GM21423 (cell line): ENCODE results near the gene CPZ.

Source experiments
- ATAC-seq: cut with Tn5 transposase; IDR thresholded peaks from one replicate; pipeline ENCODE4 v1.9.1; 2021; ENCODE audit warnings: mild to moderate bottlenecking, moderate library complexity; ENCODE audit not compliant: unreplicated experiment

The CPZ gene

DNA sequence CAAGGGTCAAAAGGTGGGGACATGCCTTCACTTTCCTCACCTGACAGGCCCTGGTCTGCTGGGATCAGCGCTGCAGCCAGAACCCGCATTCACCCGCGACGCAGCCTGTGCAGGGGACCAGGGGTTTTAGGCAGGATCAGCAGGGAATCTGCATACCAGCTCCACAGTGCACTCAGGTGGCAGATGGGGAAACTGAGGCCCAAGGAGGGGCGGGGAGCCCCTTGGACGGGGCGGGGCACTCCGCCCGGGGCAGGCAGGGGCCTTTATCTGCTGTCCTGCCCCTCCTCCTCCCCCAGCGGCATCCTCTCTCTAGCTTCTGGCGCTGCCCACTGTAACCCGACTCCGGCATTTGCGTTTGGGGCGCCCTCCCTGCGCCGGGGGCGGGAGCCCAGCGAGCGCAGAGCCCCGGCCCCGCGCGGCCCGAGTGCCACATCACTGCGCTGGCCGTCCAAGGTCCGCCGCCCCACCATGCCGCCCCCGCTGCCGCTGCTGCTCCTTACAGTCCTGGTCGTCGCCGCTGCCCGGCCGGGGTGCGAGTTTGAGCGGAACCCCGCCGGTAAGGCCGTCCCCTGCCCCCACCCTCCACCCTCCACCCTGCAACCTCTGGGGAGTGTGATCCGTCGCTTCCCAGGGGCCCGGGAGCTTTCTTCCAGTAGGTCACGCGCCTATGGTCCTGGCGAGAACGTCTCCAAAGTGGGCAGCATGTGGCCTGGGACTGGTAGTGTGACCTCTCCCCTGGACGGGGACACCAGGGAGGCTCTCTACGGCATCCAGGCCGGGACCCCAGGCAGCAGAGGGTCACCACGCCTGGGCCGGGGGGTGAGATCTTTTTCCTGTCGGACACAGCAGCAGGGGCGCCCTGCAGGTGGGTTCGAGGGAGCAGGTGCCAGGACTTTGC is at the start of gene CPZ:
CPZ (plus strand) TSS at position 400 of the 898 bp plus-strand sequence; CDS start at position 469, 69 bp downstream.
- ATAC-seq = no peak

DNA sequence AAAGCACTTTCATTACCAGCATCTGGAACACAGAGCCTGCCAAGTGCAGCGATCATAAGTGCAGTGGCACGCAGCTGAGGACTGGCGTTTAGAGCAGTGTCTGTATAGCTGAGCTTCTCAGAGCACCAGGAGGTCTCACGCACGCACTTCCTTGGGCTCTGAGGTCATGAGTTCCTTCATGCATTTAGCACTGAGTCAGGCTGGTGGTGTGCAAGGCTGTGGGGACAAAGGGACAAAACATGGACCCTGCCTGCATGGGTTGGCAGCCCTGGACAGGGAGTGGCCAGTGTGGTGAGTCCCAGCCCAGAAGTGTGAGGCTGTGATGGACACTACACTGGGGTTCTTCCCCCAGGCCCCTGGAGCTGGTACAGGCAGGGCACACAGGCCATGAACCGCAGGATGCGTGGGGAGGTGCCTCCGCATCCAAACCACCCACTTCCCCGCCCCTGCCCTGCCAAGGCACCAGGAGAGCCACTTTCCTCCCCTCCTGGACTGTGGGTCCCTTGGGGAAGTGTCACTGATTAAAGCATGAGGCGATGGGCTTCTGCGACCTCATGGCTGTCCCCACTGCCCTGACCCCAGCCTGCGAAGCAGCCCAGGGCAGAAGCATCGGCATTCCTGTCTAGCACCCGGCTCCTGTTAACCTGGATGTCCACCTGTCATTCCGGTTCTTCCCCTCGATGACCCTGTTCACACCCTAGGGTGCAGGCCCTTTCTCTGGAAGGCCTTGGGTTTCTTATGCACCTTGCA is 49.6 kb upstream of the CPZ start:
- no peak for ATAC-seq

DNA sequence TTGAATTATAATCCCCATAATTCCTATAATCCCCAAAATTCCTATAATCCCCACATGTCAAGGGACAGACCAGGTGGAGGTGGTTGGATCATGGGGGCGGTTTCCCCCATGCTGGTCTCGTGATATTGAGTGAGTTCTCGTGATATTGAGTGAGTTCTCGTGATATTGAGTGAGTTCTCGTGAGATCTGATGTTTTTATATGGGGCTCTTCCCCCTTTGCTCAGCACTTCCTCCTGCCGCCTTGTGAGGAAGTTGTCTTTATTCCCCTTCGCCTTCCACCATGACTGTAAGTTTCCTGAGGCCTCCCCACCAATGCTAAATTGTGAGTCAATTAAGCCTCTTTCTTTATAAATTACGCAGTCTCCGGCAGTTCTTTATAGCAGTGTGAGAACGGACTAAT is 48.9 kb upstream of the CPZ start:
- ATAC-seq = no peak

DNA sequence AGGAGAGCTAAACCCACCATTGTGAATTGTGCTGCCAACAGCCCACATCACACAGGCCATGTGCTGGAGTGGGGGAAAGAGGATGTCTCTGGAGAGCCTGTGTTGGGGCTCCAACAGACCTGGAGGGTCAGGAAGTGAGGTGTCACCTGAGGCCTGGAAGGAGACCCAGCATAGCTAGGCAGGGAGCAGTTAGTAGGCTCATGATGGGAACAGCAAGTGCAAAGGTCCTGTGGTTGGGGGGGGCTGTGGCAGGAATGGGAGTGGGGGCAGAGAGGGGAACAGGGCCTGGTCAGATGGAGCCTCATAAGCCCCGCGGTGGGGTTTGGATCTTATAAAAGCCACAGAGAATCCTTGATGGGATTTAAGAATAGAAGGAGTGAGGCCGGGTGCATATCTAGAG is 48.3 kb upstream of the CPZ start:
- no peak for ATAC-seq

DNA sequence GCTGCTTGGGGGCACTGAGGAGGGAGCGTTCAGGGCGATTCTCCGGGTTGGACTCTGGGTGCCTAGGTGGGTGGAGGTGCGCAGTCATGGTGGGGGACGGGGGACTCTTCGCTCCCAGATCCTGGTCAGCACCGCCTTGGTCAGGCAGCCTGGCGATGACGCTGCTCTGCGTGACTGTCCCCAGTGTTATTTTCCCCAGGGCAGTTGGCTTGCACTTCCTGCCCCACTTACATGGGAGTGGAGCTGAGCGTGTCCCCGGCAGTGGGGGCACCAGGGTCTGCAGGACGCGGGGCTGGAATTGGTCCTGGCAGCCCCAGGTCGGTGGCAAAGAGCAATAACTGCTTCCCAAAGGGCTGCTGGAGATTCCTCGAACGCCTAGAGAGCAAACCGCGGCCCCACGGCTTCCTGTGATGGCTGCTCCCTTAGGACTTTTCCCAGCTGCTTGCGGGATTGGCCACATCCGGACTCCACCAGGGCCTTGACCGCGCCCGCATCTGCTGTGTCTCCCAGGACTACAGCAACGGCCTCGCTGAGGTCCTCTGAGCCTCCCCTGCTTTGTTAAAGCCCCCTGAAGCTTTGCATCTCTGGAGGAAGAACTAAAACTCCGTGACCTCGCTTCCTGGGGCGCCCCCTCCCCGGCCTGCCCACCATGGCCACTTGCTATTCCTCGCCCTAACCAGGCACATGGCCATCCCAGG is 47.7 kb upstream of the CPZ start:
- ATAC-seq = no peak

DNA sequence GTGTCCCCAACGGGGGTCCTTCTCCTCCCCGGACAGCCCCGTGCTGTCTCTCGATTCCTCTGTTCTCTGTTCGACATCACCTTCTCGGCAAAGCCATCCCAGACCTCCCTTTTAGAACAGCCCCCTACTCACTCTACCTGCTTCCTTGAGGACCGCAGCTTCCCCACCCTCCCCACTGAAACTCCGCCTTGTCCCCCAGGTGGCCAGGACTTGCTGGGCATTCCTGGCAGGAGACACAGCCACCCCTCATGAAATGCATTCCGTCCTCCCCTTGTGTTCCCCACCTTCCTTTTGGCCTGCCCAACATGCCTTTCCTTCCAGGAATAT is 47.2 kb upstream of the CPZ start:
- ATAC-seq = no peak

DNA sequence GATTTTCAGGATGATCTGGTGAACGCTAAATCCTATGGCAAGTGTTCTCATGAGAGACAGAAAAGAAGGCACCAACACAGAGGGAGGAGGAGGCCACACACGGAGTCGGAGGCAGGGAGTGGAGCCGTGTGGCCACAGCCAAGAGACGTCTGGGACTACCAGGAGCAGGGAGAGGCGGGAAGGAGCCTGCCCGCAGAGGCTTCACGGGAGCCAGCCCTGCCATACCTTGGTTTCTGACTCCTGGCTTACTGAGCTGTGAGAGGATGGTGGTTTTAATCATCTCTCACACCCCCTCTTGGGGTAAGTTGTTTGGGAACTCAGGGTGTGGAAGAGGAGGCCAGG is 45.8 kb upstream of the CPZ start:
- ATAC-seq = no peak

DNA sequence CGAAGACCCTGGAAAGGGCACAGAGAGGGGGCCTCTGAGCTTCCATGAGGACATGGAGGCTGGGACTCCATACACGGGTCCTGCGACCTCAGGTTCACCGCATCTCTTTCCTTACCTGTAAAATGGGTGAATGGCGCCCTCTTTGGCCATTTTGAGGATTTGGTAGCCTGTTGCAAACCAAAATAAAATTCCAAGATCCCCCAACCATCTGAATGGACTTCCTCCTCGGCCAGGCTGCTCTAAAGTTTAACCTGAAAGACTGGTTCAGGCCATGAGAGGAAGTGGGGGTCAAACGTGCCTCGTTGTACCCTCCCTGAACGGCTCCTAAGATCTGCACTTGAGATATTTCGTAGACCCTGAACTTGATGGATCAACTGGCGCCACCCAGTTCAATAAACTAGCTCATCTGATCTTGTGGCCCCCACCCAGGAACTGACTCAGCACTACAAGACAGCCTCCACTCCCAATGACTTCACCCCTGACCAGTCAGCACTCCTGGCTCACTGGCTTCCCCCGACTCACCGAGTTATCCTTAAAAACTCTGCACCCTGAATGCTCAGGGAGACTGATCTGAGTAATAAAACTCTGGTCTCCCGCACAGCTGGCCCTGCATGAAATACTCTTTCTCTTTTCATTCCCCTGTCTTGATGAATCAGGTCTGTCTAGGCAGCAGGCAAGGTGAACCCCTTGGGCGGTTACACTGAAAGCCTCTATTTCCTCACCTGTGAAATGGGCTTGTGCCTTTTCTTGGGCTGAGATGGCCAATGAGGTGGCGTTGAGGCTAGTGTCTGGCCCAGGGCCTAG is 45.3 kb upstream of the CPZ start:
- no peak for ATAC-seq

DNA sequence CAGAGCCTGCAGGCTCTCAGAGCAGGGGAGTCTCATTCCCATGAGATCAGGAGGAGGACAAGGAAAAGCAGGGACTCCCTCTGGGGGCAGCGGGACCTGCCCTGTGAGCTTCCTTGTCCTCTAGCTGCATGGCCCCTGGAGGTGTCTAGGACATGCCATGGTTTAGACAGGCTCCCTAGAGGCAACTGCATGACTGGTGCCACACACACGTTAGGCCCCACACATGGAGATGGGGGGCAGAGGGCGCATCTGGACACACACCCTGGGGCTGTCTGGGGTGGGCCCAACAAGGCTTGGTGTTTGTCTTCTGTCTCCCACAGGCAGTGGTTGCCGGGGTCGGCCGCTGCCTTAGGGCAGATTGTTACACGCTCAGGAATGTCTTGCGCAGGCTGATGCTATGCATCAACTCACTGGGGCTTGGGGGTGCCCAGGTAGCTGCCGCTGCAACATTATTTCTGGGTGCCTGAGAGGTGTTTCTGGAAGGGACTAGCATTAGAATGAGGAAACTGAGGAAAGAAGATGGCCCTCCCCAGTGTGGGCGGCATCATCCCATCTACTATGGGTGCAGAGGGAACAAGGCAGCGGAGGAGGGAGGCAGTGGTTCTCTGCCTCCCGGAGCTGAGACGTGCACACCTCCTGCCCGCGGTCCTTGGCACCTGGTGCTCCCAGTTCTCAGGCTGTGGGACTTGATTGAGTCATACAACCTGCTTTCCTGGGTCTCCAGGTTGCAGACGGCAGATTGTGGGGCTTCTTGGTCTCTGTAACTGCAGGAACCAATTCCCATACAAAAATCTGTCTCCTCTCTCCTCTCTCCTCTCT is 44.4 kb upstream of the CPZ start:
- no peak for ATAC-seq

DNA sequence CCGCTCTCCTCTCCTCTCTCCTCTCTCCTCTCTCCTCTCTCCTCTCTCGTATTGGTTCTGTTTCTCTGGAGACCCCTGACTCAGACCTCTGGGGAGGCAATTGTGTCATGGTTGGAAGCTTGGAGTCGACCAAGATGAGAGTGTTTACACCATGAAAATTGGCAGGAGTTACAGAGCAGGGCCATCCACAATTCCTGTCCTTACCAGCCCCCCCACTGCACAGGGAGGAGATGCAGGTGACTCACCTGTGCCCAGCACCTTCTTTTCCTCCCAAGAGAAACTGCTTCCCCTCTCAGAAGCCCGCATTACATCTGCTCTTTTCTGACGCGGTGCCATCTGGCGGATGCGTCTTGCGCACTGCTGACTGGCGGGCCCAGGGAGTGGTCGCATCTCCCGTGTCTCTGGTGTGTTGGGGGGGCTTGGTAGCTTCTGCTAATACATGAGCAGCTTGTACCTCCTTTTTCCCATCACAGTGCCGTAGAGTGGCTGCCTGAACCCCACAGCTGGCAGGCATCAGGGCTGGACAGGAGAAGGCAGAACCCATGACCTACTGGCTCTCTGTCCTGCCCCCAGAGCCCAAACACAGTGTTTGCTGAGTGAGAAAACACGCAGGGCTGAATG is 43.7 kb upstream of the CPZ start:
- ATAC-seq = no peak

DNA sequence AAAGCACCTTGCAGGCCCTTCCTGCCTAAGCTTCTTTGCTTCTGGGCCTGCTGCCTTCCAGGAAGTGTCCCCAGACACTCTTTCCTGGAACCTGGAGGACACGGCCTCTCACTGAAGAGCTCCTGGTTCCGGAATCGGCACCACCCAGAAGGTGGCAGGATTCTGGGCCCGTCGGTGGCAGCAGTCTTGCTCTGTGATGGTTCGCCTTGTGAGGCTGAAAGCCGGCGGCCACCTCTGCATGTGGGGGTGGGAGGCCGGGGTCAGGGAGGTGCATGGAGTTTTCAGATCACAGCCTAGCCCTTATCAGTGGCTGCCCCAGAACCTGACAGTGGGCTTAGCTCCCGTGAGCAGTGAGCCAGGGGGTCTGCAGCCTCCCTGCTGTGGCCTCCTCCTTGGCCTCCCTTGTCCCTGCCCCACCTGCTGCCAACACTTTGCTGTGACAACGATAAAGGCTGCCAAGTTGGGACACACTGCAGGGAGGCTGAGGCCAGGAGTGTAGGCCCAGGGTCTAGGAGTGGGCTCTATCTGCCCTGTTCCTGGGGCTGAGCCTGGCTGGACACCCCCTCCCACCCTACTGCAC is 43.1 kb upstream of the CPZ start:
- no peak for ATAC-seq

DNA sequence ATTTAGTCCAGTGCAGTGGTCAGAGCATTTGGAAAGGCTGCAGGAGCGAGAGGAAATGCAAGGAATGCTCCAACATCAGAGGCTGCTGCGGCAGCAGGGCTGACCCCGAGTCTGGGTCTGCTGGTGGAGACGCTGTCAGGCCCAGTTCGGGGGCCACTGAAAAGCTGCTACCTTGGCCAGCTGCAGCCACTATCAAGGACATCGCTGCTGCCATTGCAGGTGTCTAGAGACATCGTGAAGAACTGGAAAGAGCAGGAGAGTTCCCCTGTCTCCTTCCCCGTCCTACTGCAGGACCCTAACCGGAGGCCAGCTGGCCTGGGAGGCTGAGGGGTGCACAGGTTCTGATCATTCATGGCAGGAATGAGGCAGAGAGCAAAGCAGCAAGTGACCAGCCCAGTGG is 41.9 kb upstream of the CPZ start:
- no peak for ATAC-seq

DNA sequence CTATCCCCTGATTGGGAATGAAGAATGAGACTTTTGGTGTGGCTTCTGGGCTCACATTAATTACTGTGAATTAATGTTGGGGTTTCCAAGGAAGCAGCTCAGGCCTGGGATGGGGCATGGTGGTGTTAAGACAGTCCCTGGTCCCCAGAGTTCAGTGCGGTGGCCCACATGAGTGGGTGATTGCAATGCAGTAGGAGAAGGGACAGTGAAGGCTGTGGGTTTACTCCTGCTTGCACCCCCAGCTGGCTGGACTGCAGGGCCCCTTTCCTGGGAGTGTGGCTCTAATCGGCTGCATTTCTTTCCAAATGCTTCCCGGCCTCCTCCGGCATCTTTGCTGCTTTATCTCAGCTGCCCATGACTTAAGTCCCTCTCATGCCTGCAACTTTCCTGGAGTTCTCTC is 40.5 kb upstream of the CPZ start:
- ATAC-seq = no peak

DNA sequence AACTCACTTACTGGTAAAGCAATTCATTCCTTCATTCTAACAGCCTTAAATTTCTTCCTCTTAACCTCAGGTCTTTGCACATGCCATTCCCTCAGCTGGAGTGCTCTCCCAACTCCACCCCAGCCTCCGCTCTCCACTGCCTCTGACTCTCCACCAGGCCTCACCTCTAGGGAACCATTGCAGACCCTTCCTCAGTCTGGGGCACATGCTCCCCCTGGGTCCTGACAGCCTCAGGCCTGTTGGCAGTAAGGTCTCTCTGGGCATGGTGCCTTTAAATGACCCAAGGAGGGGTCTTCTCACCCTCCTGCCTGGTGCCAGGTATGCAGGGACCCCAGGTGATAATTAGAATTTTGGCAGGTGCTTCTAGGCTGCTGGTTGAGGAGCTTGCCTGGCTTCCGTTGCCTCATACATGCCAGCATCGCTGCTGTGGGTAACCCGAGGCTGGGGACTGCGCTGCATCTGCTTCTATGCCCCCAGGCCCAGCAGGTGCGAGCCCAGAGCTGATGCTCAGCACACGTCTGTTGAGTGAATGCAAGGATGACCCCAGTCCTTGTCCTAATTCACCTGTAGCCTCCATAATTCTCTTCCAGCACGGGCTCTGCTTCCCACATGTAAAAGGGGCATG is 39.9 kb upstream of the CPZ start:
- ATAC-seq = no peak

DNA sequence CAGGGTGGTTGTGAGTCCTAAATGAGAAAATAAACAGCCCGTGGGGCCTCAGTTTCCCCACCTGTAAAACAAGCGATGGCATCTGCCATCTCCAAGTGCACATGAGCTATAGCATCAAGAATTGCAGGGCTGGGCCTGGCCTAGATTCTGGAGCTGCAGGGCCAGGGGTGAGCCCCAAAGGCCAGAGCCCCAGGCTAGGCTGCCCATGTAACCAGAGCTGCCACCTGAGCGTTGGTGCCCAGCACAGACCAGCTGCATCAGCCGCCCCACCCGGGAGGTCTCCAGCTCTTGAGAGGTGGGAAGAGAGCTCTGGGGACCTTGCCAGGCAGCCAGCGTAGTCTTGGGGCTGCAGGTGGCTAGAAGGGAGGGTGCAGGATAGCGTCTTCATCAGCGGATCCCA is 39.3 kb upstream of the CPZ start:
- ATAC-seq = no peak

DNA sequence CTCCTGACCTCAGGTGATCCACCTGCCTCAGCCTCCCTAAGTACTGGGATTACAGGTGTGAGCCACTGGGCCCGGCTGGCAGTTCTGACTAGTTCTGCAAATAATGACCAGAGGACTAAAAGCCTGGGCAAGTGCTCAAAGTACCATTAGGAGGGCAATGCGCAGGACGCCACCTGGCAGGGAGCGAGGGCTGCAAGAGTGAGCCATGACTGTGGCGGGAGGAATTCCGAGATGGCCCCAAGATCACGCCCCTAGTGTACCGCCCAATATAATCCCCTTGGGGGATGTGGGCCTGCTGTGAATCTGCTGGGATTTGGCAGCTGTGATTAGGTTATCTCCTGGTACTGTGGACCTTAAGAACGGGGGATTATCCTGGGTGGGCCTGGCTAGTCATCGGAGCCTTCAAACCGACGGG is 38.6 kb upstream of the CPZ start:
- no peak for ATAC-seq

DNA sequence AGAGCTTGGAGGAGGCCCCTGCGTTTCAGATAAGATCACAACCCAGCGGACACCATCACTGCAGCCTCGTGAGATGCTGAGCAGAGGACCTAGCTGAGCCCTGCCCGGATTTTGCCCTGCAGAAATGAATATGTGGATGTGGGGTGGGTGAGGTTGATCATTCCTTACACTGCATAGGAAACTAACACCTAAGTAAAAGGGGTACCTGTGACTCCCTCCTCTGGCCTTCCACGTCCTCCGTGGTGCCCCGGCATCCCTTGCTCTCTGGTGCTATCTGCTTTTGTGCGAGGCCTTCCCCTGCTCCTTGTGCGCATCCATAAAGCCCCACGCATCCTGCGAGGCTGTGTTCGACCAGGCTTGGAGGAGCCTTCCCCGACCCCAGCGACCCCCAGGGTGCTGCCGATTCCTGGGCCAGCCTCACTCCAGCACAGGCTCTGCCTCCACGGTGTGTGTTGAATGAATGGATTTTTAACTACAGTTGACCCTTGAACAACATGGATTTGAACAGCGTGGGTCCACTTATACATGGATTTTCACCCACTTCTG is 37.9 kb upstream of the CPZ start:
- ATAC-seq = no peak

DNA sequence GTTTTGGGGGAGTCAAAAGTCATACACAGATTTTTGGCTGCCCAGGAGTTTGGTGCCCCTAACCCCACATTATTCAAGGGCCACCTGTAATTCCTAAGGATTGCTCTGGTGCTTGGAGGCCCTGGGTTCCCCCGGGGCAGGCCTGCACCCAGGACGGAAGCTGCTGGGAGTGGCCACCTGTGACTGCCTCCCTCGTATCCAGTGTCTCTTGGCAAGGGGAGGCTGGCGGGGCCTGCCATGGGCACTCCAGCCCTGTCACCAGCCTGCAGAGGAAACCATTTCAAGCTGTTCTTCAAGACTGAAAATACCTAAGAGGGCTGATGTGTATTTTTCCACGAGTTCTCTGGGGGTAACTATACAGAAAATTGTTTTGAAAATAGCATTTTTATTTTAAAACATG is 36.8 kb upstream of the CPZ start:
- ATAC-seq = no peak
